NB4 (cell line): ENCODE results near the gene F7.

ENCODE experiments used
- MAX ChIP-seq: IDR thresholded peaks from 2 replicates; pipeline ENCODE4 v1.6.1; 2011; ENCODE audit warnings: low read depth, low read length
- MYC ChIP-seq: IDR thresholded peaks from 2 replicates; pipeline ENCODE4 v1.6.1; 2011; ENCODE audit warnings: low read depth, low read length
- POLR2A ChIP-seq: IDR thresholded peaks from 2 replicates; pipeline ENCODE4 v1.6.1; 2011; ENCODE audit warnings: mild to moderate bottlenecking; ENCODE audit not compliant: insufficient read length; ENCODE audit errors: extremely low read depth
- TF ChIP-seq, protein P1 (sequence below): IDR thresholded peaks from one replicate; pipeline ENCODE4 v1.5.1; 2012; ENCODE audit warnings: low read depth, low read length

GRCh38 chr13:113064000-113064533, 41.5 kb upstream of the F7 start:
- TF ChIP-seq, protein P1, sequence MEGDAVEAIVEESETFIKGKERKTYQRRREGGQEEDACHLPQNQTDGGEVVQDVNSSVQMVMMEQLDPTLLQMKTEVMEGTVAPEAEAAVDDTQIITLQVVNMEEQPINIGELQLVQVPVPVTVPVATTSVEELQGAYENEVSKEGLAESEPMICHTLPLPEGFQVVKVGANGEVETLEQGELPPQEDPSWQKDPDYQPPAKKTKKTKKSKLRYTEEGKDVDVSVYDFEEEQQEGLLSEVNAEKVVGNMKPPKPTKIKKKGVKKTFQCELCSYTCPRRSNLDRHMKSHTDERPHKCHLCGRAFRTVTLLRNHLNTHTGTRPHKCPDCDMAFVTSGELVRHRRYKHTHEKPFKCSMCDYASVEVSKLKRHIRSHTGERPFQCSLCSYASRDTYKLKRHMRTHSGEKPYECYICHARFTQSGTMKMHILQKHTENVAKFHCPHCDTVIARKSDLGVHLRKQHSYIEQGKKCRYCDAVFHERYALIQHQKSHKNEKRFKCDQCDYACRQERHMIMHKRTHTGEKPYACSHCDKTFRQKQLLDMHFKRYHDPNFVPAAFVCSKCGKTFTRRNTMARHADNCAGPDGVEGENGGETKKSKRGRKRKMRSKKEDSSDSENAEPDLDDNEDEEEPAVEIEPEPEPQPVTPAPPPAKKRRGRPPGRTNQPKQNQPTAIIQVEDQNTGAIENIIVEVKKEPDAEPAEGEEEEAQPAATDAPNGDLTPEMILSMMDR = no peak
- TF ChIP-seq MAX (no peak), POLR2A (no peak), MYC (no peak; the same call in 1 of the 2 replicates)
